ENCODE measurements around the gene RPTOR.
A peak's percentile ranks its signal among the peaks of the same experiment; 100 is the strongest.

The RPTOR gene

DNA sequence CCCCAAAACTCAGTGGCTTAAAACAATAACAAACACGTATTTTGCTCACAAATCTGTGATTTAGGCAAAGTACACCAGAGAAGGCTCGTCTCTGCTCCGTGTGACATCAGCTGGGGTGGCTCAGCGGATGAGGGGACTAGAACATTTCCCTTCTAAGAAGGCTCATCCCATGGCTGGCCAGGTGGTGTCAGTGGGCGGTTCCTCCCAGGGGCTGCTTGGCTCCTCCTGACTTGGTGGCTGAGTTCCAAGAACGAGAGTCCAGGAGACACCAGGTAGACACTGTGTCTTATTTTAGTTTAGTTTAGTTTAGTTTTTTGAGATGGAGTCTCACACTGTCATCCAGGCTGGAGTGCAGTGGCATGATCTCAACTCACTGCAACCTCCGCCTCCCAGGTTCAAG is 441.4 kb downstream of the RPTOR start:
- TF ChIP-seq FOXP2 (optimal IDR thresholded peaks at IDR 0.05; ENCODE audit: control extremely low read depth, extremely low read length, insufficient read depth) (no peak), POLR2AphosphoS5 (IDR thresholded peaks at IDR 0.05; ENCODE audit: borderline replicate concordance, low read depth, low read length) (no peak)
- Histone ChIP-seq H3K27ac (no peak overlapping the region), H3K9ac (ENCODE audit: insufficient read length) (no peak overlapping the region), H3K4me3 (no peak overlapping the region), H3K36me3 (ENCODE audit: insufficient read depth, low read length) (no peaks in the 10 kb centered on the region), H3K9me3 (ENCODE audit: low read depth, low read length) (no peaks in the 10 kb centered on the region)
- DNase-seq (ENCODE audit: low read depth, low spot score): no peak

DNA sequence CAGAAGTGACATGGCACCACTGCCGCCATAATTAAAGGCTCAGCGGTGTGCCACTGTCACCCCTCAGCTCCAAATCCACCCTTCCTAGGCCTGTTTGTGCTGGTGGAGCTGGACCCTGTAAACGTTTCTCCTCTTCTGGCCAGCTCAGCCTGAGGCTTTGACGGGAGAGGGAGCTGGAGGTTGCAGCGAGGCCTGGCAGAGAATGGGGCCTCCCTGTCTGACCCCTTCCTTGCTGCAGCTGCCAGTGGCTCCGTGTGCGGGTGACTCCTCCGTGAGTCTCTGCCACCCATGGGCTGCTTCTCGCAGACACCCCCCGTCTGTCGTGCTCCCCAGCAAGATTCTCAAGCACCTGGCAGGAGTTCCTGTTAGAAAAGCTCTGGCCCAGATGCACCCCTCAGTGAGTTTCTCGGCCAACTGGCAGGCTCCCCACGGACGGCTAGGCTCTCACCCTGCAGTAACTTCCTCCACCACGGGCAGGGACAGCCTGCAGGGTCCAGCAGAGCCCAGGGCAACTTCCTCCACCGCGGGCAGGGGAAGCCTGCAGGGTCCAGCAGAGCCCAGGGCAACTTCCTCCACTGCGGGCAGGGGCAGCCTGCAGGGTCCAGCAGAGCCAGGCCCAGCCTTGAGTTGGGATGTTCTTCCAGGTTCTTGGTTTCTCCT is 442.3 kb downstream of the RPTOR start:
- Histone ChIP-seq H3K9ac (ENCODE audit: insufficient read length) (no peak overlapping the region), H3K4me3 (no peak overlapping the region), H3K27ac (no peak overlapping the region), H3K9me3 (ENCODE audit: low read depth, low read length) (no peaks in the 10 kb centered on the region), H3K36me3 (ENCODE audit: insufficient read depth, low read length) (no peaks in the 10 kb centered on the region)
- no peak for DNase-seq (ENCODE audit: low read depth, low spot score)
- TF ChIP-seq FOXP2 (optimal IDR thresholded peaks at IDR 0.05; ENCODE audit: control extremely low read depth, extremely low read length, insufficient read depth) (no peak), POLR2AphosphoS5 (IDR thresholded peaks at IDR 0.05; ENCODE audit: borderline replicate concordance, low read depth, low read length) (no peak), EZH2 (IDR thresholded peaks at IDR 0.05) (no peak)

DNA sequence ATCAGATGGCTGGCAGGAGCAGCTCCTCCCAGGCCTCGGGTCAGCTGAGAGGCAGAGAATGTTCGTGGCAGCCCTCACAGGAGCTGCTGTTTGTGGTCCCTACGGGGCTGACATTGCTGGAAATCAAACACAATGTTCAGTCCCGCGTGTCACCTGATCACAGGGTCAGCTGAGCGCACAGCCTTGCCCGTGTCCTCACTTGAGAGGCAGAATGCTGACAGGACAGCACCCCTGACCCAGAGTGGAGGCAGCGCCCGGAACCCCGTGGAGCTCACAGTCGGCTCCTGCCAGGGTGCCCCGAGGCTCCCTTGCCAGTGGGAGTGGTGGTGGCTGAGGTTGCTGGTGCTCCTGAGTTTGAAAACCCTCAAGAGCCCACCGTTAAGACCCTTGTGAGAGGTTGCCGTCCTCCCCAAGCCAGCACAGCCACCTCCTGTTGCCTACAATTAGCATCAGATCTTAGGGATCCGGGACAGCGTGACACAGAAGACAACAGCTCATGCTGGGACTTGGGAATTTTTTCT is 443.4 kb downstream of the RPTOR start:
- DNase-seq (ENCODE audit: low read depth, low spot score): no peak
- Histone ChIP-seq H3K4me3 (no peak overlapping the region), H3K27ac (no peak overlapping the region), H3K36me3 (ENCODE audit: insufficient read depth, low read length) (no peaks in the 10 kb centered on the region), H3K9ac (ENCODE audit: insufficient read length) (no peak overlapping the region), H3K9me3 (ENCODE audit: low read depth, low read length) (no peaks in the 10 kb centered on the region)
- TF ChIP-seq POLR2AphosphoS5 (IDR thresholded peaks at IDR 0.05; ENCODE audit: borderline replicate concordance, low read depth, low read length) (no peak), EZH2 (IDR thresholded peaks at IDR 0.05) (no peak), FOXP2 (optimal IDR thresholded peaks at IDR 0.05; ENCODE audit: control extremely low read depth, extremely low read length, insufficient read depth) (no peak)

DNA sequence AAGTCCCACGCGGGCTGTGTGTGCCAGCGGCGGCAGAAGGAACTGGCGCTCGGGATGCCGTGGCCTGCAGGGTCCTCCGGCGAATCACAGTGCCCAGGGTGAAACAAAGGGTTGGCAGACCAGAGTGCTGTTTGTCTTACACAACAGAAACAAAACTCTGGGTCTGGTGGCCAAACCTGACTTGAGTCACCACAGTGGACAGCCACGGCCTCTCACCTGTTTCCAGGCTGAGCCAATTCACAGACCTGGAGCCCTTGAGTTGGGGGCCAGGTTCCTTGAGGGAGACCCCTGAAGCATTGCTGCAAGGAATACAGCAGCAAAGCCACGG is 444.9 kb downstream of the RPTOR start:
- no peak for TF ChIP-seq FOXP2 (optimal IDR thresholded peaks at IDR 0.05; ENCODE audit: control extremely low read depth, extremely low read length, insufficient read depth)
- TF ChIP-seq POLR2AphosphoS5 (IDR thresholded peaks at IDR 0.05; ENCODE audit: borderline replicate concordance, low read depth, low read length): no peak
- TF ChIP-seq EZH2 (IDR thresholded peaks at IDR 0.05): no peak
- Histone ChIP-seq H3K27ac (no peak overlapping the region), H3K36me3 (ENCODE audit: insufficient read depth, low read length) (no peaks in the 10 kb centered on the region), H3K9me3 (ENCODE audit: low read depth, low read length) (no peaks in the 10 kb centered on the region), H3K9ac (ENCODE audit: insufficient read length) (no peak overlapping the region), H3K4me3 (no peak overlapping the region)
- no peak for DNase-seq (ENCODE audit: low read depth, low spot score)

DNA sequence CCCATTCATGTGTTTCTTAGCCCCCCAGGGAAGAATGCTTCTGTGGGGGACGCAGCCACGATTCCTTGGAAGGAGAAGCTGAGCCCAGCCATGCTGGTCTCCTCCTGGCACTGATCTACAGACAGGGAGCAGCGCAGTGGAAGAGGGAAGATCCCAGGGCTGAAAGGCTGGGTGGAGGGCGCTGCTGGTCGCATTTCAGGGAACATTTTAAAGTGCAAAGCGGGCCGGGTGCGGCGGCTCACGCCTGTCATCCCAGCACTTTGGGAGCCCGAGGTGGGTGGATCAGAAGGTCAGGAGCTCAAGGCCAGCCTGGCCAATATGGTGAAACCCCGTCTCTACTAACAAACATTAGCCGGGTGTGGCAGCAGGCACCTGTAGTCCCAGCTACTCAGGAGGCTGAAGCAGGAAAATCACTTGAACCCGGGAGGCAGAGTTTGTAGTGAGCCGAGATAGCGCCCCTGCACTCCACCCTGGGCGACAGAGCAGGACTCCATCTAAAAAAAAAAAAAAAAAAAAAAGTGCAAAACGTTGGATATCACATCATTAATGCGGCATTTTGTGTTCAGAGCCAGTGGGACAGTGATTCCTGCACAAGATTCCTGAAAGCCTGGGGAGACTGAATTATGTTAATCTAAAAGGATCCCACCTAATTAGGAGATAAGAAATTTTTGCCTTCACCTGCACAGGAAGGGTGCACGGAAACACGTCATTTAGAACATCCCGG is 446.4 kb downstream of the RPTOR start:
- no peak for DNase-seq (ENCODE audit: low read depth, low spot score)
- Histone ChIP-seq H3K27ac (no peak overlapping the region), H3K9me3 (ENCODE audit: low read depth, low read length) (no peaks in the 10 kb centered on the region), H3K36me3 (ENCODE audit: insufficient read depth, low read length) (no peaks in the 10 kb centered on the region), H3K9ac (ENCODE audit: insufficient read length) (peak overlapping the region; percentile 90), H3K4me3 (peak overlapping the region; percentile 86)
- TF ChIP-seq FOXP2 (optimal IDR thresholded peaks at IDR 0.05; ENCODE audit: control extremely low read depth, extremely low read length, insufficient read depth): no peak
- no peak for TF ChIP-seq POLR2AphosphoS5 (IDR thresholded peaks at IDR 0.05; ENCODE audit: borderline replicate concordance, low read depth, low read length)
- TF ChIP-seq EZH2 (IDR thresholded peaks at IDR 0.05): no peak

DNA sequence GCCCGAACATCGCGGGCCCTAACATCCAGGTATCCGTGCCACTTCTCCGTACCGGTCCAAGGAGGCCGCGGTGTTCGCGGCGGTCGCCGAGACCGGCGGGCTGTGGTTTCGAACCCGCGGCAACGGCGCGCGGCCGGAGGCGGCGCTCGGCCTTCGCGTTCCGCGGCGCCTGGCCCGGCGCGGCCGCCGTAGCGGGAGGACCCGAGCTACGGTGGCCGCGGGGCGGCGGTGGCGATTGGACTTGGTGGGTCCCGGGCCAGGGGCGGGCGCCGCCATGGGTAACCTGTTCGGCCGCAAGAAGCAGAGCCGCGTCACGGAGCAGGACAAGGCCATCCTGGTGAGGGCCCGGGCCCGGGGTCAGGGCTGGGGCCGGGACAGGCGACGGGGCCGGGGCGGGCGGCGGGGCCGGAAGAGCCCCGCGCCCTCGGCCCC is 447.0 kb downstream of the RPTOR start, which contains the start of gene CHMP6:
CHMP6 (plus strand) TSS at position 197 of the 432 bp plus-strand sequence; CDS start at position 275, 78 bp downstream.
- H3K36me3 ChIP-seq (ENCODE audit: insufficient read depth, low read length): no peaks in the 10 kb centered on the region
- no peaks in the 10 kb centered on the region for H3K9me3 ChIP-seq (ENCODE audit: low read depth, low read length)
- TF ChIP-seq EZH2 (IDR thresholded peaks at IDR 0.05): no peak
- TF ChIP-seq POLR2AphosphoS5 (IDR thresholded peaks at IDR 0.05; ENCODE audit: borderline replicate concordance, low read depth, low read length): no peak
- TF ChIP-seq FOXP2 (optimal IDR thresholded peaks at IDR 0.05; ENCODE audit: control extremely low read depth, extremely low read length, insufficient read depth): no peak
- H3K4me3 ChIP-seq: peak within 1 kb of the TSS; percentile 86
- no peak within 1 kb of the TSS for H3K27ac ChIP-seq
- peak within 1 kb of the TSS; percentile 90 for H3K9ac ChIP-seq (ENCODE audit: insufficient read length)
- DNase-seq (ENCODE audit: low read depth, low spot score): no peak

DNA sequence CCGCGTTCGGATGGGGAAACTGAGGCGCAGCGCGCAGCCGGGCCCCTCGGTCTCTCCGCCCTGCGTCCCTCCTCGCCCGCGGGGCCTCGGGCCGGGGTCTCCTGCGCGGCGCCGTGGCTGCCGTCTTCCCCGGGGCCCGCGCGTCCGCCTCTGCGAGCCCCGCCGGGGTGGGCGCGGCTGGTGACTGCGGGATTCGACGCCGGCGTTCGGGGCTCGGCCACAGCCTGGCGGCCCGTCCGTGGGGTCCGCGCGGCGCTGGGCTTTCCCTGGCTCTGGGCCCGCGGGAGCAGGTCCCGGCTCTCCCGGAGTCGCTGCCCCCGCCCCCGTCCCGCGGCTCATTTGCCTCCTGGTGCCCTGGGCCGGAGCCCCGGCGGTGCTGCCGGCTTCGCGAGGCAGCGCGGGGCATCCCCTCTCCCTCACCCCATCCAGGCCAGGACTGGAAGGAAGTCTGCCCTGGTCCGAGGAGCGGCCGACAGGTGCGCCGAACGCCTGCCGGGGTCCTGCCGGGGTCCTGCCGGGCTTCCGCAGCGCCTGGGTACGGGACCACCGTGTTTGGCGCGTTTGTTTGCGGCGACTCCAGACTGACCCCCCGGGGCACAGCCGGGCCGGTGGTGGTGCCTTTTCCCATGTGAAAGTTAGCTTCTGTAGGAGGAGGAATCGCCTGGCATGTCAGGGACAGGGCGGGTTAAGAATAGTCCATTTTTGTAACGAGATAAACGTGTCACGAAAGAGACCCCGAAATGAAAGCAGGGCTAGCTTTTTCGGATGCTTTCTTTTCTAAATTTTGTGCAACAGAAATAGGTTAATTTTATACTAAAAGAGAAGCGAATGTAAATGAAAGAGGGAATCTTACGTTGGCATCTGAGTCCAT is 447.7 kb downstream of the RPTOR start:
- TF ChIP-seq FOXP2 (optimal IDR thresholded peaks at IDR 0.05; ENCODE audit: control extremely low read depth, extremely low read length, insufficient read depth) (no peak), POLR2AphosphoS5 (IDR thresholded peaks at IDR 0.05; ENCODE audit: borderline replicate concordance, low read depth, low read length) (no peak), EZH2 (IDR thresholded peaks at IDR 0.05) (no peak)
- Histone ChIP-seq H3K4me3 (peak overlapping the region; percentile 86), H3K9ac (ENCODE audit: insufficient read length) (peak overlapping the region; percentile 90), H3K36me3 (ENCODE audit: insufficient read depth, low read length) (no peaks in the 10 kb centered on the region), H3K9me3 (ENCODE audit: low read depth, low read length) (no peaks in the 10 kb centered on the region), H3K27ac (no peak overlapping the region)
- DNase-seq (ENCODE audit: low read depth, low spot score): no peak
